Activated CD8-positive, alpha-beta memory T cell treated with anti-CD3 and anti-CD28 coated beads, Interleukin-2, amount 10 ng/mL, durations not matched to agents 7 days and 5 days (primary cell): ENCODE results near the gene ADK. TPM values are rescaled to one million over a fixed set of nuclear protein-coding genes. Genes with fewer than 3 reads are reported as not detected.
"Not testable (repeated sequence)": the region's sequence is repeated elsewhere in the genome, so short reads cannot be mapped to it uniquely, and the experiment has no call there.

Experiments used
- ATAC-seq: fragments of 150-1000 bp; cut with Tn5 transposase; one replicate; pipeline ENCODE4 v1.10.0; 2021; ENCODE audit warnings: moderate library complexity
- CTCF ChIA-PET: fragments of 350-600 bp; sonication (Branson Sonifier 250); formaldehyde crosslinking; loops from one replicate; lab custom pipeline; 2021; ENCODE audit warnings: antibody characterized with exemption; lab: Charles Lee
- DNase-seq: peaks from one replicate; pipeline ENCODE4 v3.0.0-alpha.2; 2020
- H3K27ac Mint-ChIP-seq: one replicate; pipeline ENCODE4 v1.8.0; 2021; ENCODE audit warnings: mild to moderate bottlenecking, mixed read lengths
- H3K27me3 Mint-ChIP-seq: one replicate; pipeline ENCODE4 v1.8.0; 2021; ENCODE audit warnings: mixed read lengths
- H3K36me3 Mint-ChIP-seq: one replicate; pipeline ENCODE4 v1.8.0; 2021; ENCODE audit warnings: mild to moderate bottlenecking, mixed read lengths
- H3K4me1 Mint-ChIP-seq: one replicate; pipeline ENCODE4 v1.8.0; 2021; ENCODE audit warnings: mixed read lengths
- H3K4me3 Mint-ChIP-seq: one replicate; pipeline ENCODE4 v1.8.0; 2021; ENCODE audit warnings: mild to moderate bottlenecking, moderate library complexity, mixed read lengths
- H3K9me3 Mint-ChIP-seq: one replicate; pipeline ENCODE4 v1.8.0; 2022; ENCODE audit warnings: low read depth, mixed read lengths
- total RNA-seq, 2 experiments: library from RNA; stranded (reverse); gene quantifications; one replicate each; pipeline ENCODE4 v1.2.3, GENCODE V29; 2021

Gene ADK
- total RNA-seq, 2 experiments from 2014 or later = 38.3 to 46.2 TPM

DNA sequence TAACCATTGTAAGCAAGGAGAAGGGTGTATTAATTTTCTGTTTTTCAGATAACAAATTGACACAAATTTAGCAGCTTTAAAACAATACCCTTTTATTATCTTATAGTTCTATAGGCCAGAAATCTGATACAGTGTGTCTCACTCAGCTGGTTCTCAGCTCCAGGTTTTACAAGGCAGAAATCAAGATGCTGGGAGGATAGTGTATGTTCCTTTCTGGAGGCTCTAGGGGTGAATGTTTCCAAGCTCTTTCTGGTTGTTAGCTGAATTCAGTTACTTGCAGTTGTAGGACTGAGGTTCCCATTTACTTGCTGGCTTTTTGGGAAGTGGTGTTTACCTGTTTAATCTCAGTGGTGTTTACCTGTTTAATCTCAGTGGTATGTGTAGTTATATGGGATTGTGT is 125.4 kb downstream of the ADK start:
- Mint-ChIP-seq H3K36me3 (peaks cover 17% of the 10 kb centered on the region), H3K4me3 (no peak overlapping the region), H3K27me3 (no peaks in the 10 kb centered on the region), H3K9me3 (no peaks in the 10 kb centered on the region), H3K27ac (no peak overlapping the region), H3K4me1 (no peaks in the 10 kb centered on the region)
- ATAC-seq (no peak), DNase-seq (no peak)
- CTCF ChIA-PET = interaction anchor here (0.9 kb wide), 1 partner anchor 10 kb away, joined by 4 read pairs; no protein-coding TSS in a partner anchor

DNA sequence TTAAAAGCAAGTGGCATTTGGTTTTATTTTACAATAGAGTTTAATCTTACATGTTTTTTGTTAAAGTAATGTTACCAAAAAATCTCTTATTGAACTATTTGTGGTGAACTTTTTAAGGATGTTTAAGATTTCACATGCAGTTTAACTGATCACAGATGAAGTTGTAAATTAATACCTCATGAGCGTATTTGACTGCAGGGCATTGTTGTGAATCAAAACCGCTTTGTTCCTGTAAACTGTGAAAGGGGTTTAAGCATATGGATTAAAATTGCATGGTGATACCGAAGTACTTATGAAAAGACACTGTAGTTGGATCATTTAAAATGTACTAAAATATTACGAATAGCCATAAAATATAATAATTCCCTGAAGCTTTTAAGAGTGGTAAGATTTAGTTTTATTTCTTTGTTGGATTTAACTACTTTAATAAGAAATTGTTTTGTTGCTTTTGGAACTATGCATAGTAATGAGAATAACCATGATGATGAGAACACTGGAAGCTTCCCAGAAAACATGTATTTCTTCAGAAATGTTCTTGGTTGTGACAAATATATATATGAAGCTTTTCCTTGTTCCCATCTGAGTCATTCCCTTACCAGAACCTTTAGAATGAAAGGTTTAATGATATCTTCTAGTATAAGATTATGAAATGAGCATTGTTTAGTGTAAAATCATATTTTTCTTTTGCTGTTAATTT is 131.3 kb downstream of the ADK start:
- ATAC-seq (no peak), DNase-seq (no peak)
- H3K27me3 Mint-ChIP-seq = no peaks in the 10 kb centered on the region
- H3K27ac Mint-ChIP-seq = no peak overlapping the region
- peaks cover 16% of the 10 kb centered on the region for H3K9me3 Mint-ChIP-seq
- no peak overlapping the region for H3K4me3 Mint-ChIP-seq
- H3K4me1 Mint-ChIP-seq = peaks cover 2% of the 10 kb centered on the region
- H3K36me3 Mint-ChIP-seq = peaks cover 44% of the 10 kb centered on the region
- CTCF ChIA-PET = no interaction called here

DNA sequence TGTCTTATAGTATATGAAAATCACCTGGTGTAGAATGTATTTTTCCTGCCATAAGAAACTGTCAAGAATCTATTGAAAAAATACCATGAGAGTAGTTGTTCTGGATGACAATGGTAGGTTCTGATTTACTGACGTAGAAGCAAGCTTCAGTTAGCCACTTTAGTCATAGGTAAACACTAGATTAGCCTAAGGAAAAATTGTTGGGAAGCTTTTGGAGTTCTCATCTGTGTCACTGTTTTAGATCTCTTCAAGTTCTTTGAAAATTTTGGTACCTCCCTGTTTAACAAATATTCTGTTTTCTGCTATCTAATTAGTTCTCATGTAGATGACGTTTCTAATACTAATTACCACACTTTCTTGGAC is 131.8 kb downstream of the ADK start:
- H3K27me3 Mint-ChIP-seq = no peaks in the 10 kb centered on the region
- no peak overlapping the region for H3K4me3 Mint-ChIP-seq
- peaks cover 2% of the 10 kb centered on the region for H3K4me1 Mint-ChIP-seq
- no peak for DNase-seq
- ATAC-seq = no peak
- no peak overlapping the region for H3K27ac Mint-ChIP-seq
- CTCF ChIA-PET = no interaction called here
- peaks cover 46% of the 10 kb centered on the region for H3K36me3 Mint-ChIP-seq
- peaks cover 16% of the 10 kb centered on the region for H3K9me3 Mint-ChIP-seq

DNA sequence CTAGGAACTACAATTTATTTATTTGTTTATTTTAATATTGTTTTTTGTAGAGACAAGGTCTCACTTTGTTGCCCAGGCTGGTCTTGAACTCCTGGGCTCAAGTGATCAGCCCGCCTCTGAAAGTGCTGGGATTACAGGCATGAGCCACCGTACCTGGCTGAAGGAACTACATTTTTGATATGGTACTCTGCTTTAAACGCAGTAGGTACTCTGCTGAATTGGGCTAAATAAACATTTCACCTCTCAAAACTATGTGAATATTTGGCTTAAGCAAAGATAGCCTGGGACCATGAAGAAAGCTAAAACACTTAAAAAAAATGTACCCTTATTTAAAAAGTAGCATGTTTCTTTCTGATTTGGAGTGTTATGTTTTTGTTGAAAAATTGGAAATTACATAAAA is 138.2 kb downstream of the ADK start:
- Mint-ChIP-seq H3K27me3 (no peaks in the 10 kb centered on the region), H3K36me3 (peaks cover 24% of the 10 kb centered on the region), H3K4me1 (peaks cover 4% of the 10 kb centered on the region), H3K9me3 (peaks cover 11% of the 10 kb centered on the region), H3K4me3 (no peak overlapping the region), H3K27ac (no peak overlapping the region)
- DNase-seq (no peak), ATAC-seq (no peak)
- CTCF ChIA-PET = no interaction called here

DNA sequence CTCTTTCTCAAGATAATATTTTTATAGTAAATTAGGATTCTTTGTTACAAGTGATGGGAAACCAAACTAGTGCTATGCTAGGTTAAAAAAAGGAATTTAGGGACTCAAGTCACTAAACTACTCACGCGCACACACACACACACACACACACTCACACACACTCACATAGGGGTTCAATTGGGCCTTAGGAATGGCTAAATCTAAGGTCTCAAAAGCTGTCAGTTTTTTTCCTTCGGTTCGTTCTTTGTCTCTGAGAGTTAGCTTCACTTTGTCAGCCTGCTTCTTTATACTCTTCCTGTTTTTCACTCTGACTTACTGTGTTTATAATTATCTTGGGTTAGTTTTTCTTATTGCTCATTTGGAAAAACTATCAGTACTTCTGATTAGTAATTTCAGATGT is 138.9 kb downstream of the ADK start:
- Mint-ChIP-seq H3K4me3 (no peak overlapping the region), H3K27me3 (no peaks in the 10 kb centered on the region), H3K9me3 (peaks cover 6% of the 10 kb centered on the region), H3K4me1 (peaks cover 4% of the 10 kb centered on the region), H3K36me3 (peaks cover 17% of the 10 kb centered on the region), H3K27ac (no peak overlapping the region)
- DNase-seq (no peak), ATAC-seq (no peak)
- CTCF ChIA-PET = no interaction called here

DNA sequence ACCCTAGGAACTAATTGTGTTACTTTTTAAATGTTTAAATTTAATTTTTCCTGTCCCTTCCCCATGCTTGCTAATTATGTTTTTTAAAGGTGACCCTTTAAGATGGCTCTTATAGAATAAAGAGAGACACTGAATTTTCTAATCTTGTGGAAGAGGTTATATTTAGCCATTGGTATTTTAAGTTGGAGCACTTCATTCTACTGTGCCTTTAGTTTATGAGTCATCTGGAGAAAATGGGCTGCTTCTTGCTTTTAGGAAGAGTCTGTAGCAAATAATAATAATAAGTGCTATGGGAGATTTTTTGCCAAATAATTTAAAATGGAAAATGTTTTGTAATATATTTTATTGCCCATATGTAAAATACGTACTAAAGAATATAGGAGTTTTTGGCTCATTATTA is 139.7 kb downstream of the ADK start:
- H3K9me3 Mint-ChIP-seq = peaks cover 2% of the 10 kb centered on the region

DNA sequence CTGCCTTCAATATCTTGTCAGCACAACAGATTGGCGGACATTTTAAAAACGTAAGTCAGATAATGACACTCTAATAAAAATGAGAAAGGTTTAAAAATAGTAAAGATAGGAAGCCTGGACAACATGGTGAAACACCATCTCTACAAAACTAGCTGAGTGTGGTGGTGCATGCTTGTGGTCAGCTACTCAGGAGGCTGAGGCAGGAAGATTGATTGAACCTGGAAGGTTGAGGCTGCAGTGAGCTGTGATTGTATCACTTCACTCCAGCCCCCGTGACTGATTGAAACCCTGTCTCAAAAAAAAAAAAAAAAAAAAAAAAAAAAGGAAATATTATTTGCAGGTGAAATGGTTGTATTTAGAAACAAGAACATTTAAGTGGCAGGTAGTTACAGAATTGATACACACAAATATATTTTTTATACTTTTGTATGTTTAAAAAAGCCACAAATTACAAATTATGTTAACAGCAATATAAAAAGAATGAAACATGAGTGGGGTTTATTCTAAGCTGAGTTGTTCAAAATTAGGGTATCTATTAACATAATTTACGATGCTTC is 141.9 kb downstream of the ADK start:
- Mint-ChIP-seq H3K36me3 (peaks cover 6% of the 10 kb centered on the region), H3K27me3 (no peaks in the 10 kb centered on the region), H3K4me1 (peaks cover 4% of the 10 kb centered on the region), H3K9me3 (peaks cover 2% of the 10 kb centered on the region), H3K27ac (no peak overlapping the region), H3K4me3 (no peak overlapping the region)
- no peak for ATAC-seq
- DNase-seq = no peak
- CTCF ChIA-PET = interaction anchor here (0.7 to 0.8 kb wide), 2 partner anchors 14 to 161 kb away, joined by 3 to 4 read pairs; no protein-coding TSS in a partner anchor

More for the DNA sequence above, 139.7 kb downstream of the ADK start:
- Mint-ChIP-seq H3K27ac (no peak overlapping the region), H3K36me3 (peaks cover 14% of the 10 kb centered on the region), H3K27me3 (no peaks in the 10 kb centered on the region), H3K4me3 (no peak overlapping the region), H3K4me1 (peaks cover 4% of the 10 kb centered on the region)
- CTCF ChIA-PET = no interaction called here
- ATAC-seq = no peak
- no peak for DNase-seq

DNA sequence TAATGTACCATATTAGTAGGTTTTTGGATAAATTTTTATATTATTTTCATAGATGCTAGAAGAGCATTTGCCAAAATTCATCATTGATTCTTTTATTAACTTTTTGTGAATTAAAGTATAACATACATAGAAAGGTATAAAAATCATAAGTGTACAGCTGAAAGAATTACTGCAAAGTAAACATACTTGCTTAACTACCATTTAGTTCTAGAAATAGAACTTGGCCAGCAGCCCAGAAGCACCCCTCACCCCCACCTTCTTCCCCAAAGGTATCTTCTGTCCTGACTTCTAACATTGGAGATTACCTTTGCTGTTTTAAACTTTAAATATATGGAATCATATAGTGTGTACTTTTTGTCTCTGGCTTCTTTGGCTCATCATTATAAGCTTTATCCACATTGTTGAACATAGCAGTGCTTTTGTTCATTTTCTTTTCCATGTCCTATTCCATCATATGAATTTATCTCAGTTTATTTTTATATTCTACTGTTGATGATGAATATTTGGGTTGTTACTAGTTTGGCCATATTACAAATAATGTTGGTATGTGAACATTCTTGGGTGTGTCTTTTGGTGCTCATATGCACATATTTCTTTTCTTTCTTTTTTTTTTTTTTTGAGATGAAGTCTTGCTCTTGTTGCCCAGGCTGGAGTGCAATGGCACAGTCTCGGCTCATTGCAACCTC is 142.8 kb downstream of the ADK start:
- DNase-seq (no peak), ATAC-seq (no peak)
- Mint-ChIP-seq H3K4me1 (peaks cover 4% of the 10 kb centered on the region), H3K4me3 (no peak overlapping the region), H3K27ac (no peak overlapping the region), H3K9me3 (peaks cover 2% of the 10 kb centered on the region), H3K36me3 (peaks cover 5% of the 10 kb centered on the region), H3K27me3 (no peaks in the 10 kb centered on the region)
- CTCF ChIA-PET = interaction anchor here (0.8 kb wide), 1 partner anchor 13 kb away, joined by 3 read pairs; no protein-coding TSS in a partner anchor

DNA sequence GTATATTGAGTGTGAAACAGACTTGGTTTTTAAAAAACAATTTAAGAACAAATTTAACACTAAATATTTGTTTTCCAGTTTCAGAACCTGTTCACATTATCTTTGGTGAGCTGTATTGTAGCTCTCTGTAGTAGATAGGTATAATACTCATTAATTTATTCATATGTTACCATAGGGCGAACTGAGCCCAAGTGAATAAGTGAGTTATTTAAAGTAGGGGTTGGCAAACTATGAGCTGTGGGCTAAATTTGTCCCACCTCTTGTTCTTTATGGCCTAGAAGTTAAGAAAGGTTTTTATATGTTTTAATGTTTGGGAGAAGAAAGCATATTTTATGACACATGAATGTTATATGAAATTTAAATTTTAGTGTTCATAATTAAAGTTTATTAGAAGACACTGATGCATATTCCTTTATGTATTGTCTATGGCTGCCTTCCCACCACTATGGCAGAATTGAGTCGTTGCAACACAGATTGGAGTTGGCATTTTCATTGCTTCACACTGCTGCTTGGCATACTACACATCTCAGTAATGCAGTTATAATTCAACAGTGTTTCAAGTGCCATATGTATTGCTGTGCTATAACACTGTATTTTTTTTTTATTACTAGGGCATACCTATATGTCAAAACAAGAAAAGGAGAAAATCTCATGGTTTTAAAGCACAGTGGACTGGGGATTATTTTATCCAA is 146.5 kb downstream of the ADK start:
- CTCF ChIA-PET = no interaction called here
- no peaks in the 10 kb centered on the region for H3K27me3 Mint-ChIP-seq
- H3K9me3 Mint-ChIP-seq = peaks cover 2% of the 10 kb centered on the region
- DNase-seq = no peak
- H3K4me3 Mint-ChIP-seq = no peak overlapping the region
- H3K36me3 Mint-ChIP-seq = peaks cover 4% of the 10 kb centered on the region
- H3K27ac Mint-ChIP-seq = no peak overlapping the region
- ATAC-seq = no peak
- H3K4me1 Mint-ChIP-seq = peaks cover 3% of the 10 kb centered on the region

DNA sequence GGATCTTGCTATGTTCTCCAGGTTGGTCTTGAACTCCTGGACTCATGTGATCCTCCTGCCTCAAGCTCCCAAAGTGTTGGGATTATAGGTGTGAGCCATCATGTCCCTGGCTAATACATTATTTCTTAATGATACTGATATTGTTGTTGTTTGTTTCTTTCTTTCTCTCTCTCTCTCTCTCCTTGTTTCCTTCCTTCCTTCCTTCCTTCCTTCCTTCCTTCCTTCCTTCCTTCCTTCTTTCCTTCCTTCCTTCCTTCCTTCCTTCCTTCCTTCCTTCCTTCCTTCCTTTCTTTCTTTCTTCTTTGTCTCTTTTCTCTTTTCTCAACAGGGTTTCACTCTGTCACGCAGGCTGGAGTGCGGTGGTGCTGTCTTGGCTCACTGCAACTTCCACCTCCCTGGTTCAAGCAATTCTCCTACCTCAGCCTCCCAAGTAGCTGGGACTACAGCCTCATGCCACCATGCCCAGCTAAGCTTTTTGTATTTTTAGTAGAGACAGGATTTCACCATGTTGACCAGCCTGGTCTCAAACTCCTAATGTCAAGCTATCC is 149.1 kb downstream of the ADK start:
- DNase-seq, H3K9me3 Mint-ChIP-seq, CTCF ChIA-PET, H3K4me1 Mint-ChIP-seq, H3K4me3 Mint-ChIP-seq, H3K27ac Mint-ChIP-seq, ATAC-seq, H3K36me3 Mint-ChIP-seq, H3K27me3 Mint-ChIP-seq: not testable (repeated sequence)

DNA sequence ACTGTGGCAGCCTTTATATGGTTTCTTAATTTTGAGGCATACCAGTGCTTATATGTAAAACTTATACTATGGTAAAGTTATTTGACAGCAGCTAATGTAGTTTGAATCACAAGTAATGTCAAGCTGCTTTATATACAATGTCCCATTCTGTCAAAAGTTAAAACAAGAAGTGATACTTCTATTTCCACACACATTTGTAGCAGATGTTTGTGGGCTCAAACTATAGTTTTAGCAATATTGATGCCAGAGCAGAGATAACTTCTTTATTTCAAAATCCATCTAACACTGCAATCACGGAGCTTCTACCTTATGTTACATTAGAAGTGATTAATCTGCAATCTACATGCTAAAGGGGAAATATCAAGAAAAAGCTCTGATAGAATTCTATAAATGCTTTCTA is 149.6 kb downstream of the ADK start:
- no peak for DNase-seq
- no peaks in the 10 kb centered on the region for H3K27me3 Mint-ChIP-seq
- peaks cover 1% of the 10 kb centered on the region for H3K36me3 Mint-ChIP-seq
- ATAC-seq = no peak
- H3K27ac Mint-ChIP-seq = no peak overlapping the region
- CTCF ChIA-PET = no interaction called here
- no peaks in the 10 kb centered on the region for H3K4me1 Mint-ChIP-seq
- no peak overlapping the region for H3K4me3 Mint-ChIP-seq
- H3K9me3 Mint-ChIP-seq = no peaks in the 10 kb centered on the region

DNA sequence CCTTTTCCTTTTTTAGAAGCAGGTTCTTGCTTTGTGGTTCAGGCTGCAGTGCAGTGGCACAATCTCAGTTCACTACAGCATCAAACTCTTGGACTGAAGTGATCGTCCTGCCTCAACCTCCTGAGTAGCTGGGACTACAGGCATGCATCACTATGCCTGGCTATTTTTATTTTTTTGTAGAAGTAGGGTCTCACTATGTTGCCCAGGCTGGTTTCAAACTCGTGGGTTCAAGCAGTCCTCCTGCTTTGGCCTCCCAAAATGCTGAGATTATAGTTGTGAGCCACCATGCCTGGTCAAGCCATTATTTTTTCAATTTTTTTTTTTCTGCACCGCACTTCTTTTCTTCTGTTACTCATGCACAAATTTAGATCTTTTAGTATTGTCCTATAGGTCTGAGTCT is 154.7 kb downstream of the ADK start:
- H3K36me3 Mint-ChIP-seq = no peaks in the 10 kb centered on the region
- peaks cover 8% of the 10 kb centered on the region for H3K4me1 Mint-ChIP-seq
- no peak for ATAC-seq
- no peak overlapping the region for H3K4me3 Mint-ChIP-seq
- DNase-seq = no peak
- CTCF ChIA-PET = interaction anchor here (1.4 kb wide), 1 partner anchor 12 kb away, joined by 3 read pairs; no protein-coding TSS in a partner anchor
- H3K27ac Mint-ChIP-seq = no peak overlapping the region
- no peaks in the 10 kb centered on the region for H3K27me3 Mint-ChIP-seq
- no peaks in the 10 kb centered on the region for H3K9me3 Mint-ChIP-seq
